HepG2 (cell line): Measurements from ENCODE around the gene USP40. TPM values are rescaled to one million over a fixed set of nuclear protein-coding genes. Genes with fewer than 3 reads are reported as not detected.

ENCODE experiments used
- AKAP8 ChIP-seq: sonication (generic); formaldehyde crosslinking; IDR thresholded peaks from 2 replicates; pipeline ENCODE4 v1.5.1; 2020; ENCODE audit warnings: mild to moderate bottlenecking, missing genetic modification reagents
- BRCA1 ChIP-seq: sonication (generic); formaldehyde crosslinking; IDR thresholded peaks from 2 replicates; pipeline ENCODE4 v1.4.0; 2020; ENCODE audit warnings: missing genetic modification reagents
- E2F1 ChIP-seq: sonication (generic); formaldehyde crosslinking; IDR thresholded peaks from 2 replicates; pipeline ENCODE4 v1.5.0; 2020; ENCODE audit warnings: missing genetic modification reagents
- EHMT2 ChIP-seq: fragments of 200-600 bp; sonication (generic); IDR thresholded peaks from 2 replicates; pipeline ENCODE4 v1.7.0; 2017; ENCODE audit warnings: antibody characterized with exemption, low read depth, low read length, borderline replicate concordance
- IKZF5 ChIP-seq: IDR thresholded peaks from 2 replicates; pipeline ENCODE4 v1.6.1; 2018; ENCODE audit warnings: missing genetic modification reagents, mild to moderate bottlenecking, missing compliant biosample characterization
- MLLT10 ChIP-seq: sonication (generic); formaldehyde crosslinking; IDR thresholded peaks from 2 replicates; pipeline ENCODE4 v1.4.0; 2020; ENCODE audit warnings: missing genetic modification reagents
- MTF1 ChIP-seq: sonication (generic); formaldehyde crosslinking; IDR thresholded peaks from 2 replicates; pipeline ENCODE4 v1.5.0; 2020; ENCODE audit warnings: missing genetic modification reagents
- NONO ChIP-seq, 2 experiments: fragments of 450-650 bp in 1 of 2; sonication (generic) in 1 of 2; formaldehyde crosslinking in 1 of 2; IDR thresholded peaks in 1 of 2; conservative IDR thresholded peaks in 1 of 2; 2 replicates each; pipeline versions ENCODE4 v1.6.1 to v1.8.0; 2017 to 2022; ENCODE audit warnings: mild to moderate bottlenecking in 1 of 2, missing genetic modification reagents in 1 of 2, moderate library complexity in 1 of 2
- PATZ1 ChIP-seq: sonication (generic); formaldehyde crosslinking; IDR thresholded peaks from 2 replicates; pipeline ENCODE4 v1.4.0; 2020; ENCODE audit warnings: missing genetic modification reagents
- PAXIP1 ChIP-seq: sonication (generic); formaldehyde crosslinking; conservative IDR thresholded peaks from 2 replicates; pipeline ENCODE4 v1.4.0; 2020; ENCODE audit warnings: mild to moderate bottlenecking, missing genetic modification reagents, moderate library complexity
- RXRB ChIP-seq: IDR thresholded peaks from 2 replicates; pipeline ENCODE4 v1.6.1; 2016; ENCODE audit warnings: borderline replicate concordance, missing genetic modification reagents, missing compliant biosample characterization
- TSC22D2 ChIP-seq: sonication (generic); formaldehyde crosslinking; IDR thresholded peaks from 2 replicates; pipeline ENCODE4 v1.5.1; 2020; ENCODE audit warnings: missing genetic modification reagents, mild to moderate bottlenecking, borderline replicate concordance
- ZNF143 ChIP-seq: sonication (generic); formaldehyde crosslinking; IDR thresholded peaks from 2 replicates; pipeline ENCODE4 v1.4.0; 2020; ENCODE audit warnings: missing genetic modification reagents
- ZNF282 ChIP-seq: fragments of 450-650 bp; IDR thresholded peaks from 2 replicates; pipeline ENCODE4 v1.6.1; 2018; ENCODE audit not compliant: partially characterized antibody
- ZNF558 ChIP-seq: sonication (generic); formaldehyde crosslinking; IDR thresholded peaks from 2 replicates; pipeline ENCODE4 v1.9.0; 2022; ENCODE audit warnings: mild to moderate bottlenecking, missing genetic modification reagents, borderline replicate concordance
- ZNF639 ChIP-seq: conservative IDR thresholded peaks from 2 replicates; pipeline ENCODE4 v1.6.1; 2018; ENCODE audit warnings: missing genetic modification reagents
- polyA plus RNA-seq, 8 experiments: library from polyadenylated mRNA; depleted of rRNA in 3 of 8; stranded (reverse) in 7 of 8; unstranded in 1 of 8; fragments of >200 nt; fragmentation: Illumina TruSeq in 4 of 8; extraction: Trizol in 4 of 8; gene quantifications; 2 replicates each; pipeline versions ENCODE4 v1.2.1 to v1.2.3, GENCODE V29; 2011 to 2016; ENCODE audit warnings: low read depth in 4 of 8, missing spikeins in 1 of 8, mixed read lengths in 1 of 8; ENCODE audit not compliant: insufficient read depth in 1 of 8
- total RNA-seq, 5 experiments: library from RNA; depleted of rRNA; stranded (reverse); fragments of >200 nt; fragmentation: Illumina TruSeq; extraction: Trizol; gene quantifications; 2 replicates each; pipeline ENCODE4 v1.2.3, GENCODE V29; 2016; ENCODE audit warnings: low read depth in 1 of 5
- TF ChIP-seq, protein P1 (sequence below): sonication (generic); formaldehyde crosslinking; IDR thresholded peaks from 2 replicates; pipeline ENCODE4 v1.5.1; 2020; ENCODE audit warnings: mild to moderate bottlenecking, moderate library complexity, missing genetic modification reagents

Gene USP40
- total and polyA plus RNA-seq, 2 of the 13 experiments (the other 11 are each of a cell fraction or from before 2014, with no cell fraction given) = 41.0 to 46.3 TPM

GRCh38 chr2:233566141-233566956 lies at the start of gene USP40 (continued):
- TF ChIP-seq EHMT2 (no peak), IKZF5 (CRISPR knock-in tag) (peak; percentile 88), ZNF282 (no peak), RXRB (CRISPR knock-in tag) (peak; percentile 39; the same call in 1 of the 2 replicates), E2F1 (CRISPR knock-in tag) (0 out of 2 replicates have a peak, but pooled peaks have one; percentile 16), MTF1 (CRISPR knock-in tag) (peak; percentile 68; the same call in 1 of the 2 replicates), ZNF639 (CRISPR knock-in tag) (peak; percentile 54; the same call in 1 of the 2 replicates), NONO (IDR thresholded peaks at IDR 0.05) (no peak), NONO (CRISPR knock-in tag; conservative IDR thresholded peaks at IDR 0.05) (peak; percentile 94), AKAP8 (no peak), PATZ1 (CRISPR knock-in tag) (peak; percentile 86), BRCA1 (CRISPR knock-in tag) (peak; percentile 98), PAXIP1 (peak; percentile 69), TSC22D2 (CRISPR knock-in tag) (peak; percentile 93; the same call in 1 of the 2 replicates), ZNF558 (CRISPR knock-in tag) (peak; percentile 97), MLLT10 (CRISPR knock-in tag) (0 out of 2 replicates have a peak, but pooled peaks have one; percentile 43), ZNF143 (CRISPR knock-in tag) (peak; percentile 96)
- TF ChIP-seq, protein P1, sequence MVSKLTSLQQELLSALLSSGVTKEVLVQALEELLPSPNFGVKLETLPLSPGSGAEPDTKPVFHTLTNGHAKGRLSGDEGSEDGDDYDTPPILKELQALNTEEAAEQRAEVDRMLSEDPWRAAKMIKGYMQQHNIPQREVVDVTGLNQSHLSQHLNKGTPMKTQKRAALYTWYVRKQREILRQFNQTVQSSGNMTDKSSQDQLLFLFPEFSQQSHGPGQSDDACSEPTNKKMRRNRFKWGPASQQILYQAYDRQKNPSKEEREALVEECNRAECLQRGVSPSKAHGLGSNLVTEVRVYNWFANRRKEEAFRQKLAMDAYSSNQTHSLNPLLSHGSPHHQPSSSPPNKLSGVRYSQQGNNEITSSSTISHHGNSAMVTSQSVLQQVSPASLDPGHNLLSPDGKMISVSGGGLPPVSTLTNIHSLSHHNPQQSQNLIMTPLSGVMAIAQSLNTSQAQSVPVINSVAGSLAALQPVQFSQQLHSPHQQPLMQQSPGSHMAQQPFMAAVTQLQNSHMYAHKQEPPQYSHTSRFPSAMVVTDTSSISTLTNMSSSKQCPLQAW = peak; percentile 88
